Parathyroid adenoma (tissue), 2 donors: ENCODE results near the gene SUCLG2.

Experiments used
- H2AFZ ChIP-seq: fragments of 300-600 bp; sonication (generic); one replicate; pipeline ENCODE4 v1.7.0; 2017; ENCODE audit warnings: antibody characterized with exemption, mild to moderate bottlenecking
- H3K27ac ChIP-seq: fragments of 300-600 bp; sonication (generic); one replicate; pipeline ENCODE4 v1.7.0; 2017
- H3K27me3 ChIP-seq: fragments of 300-600 bp; sonication (generic); one replicate; pipeline ENCODE4 v1.7.0; 2017; ENCODE audit warnings: low read length; ENCODE audit not compliant: control insufficient read depth, insufficient read depth
- H3K36me3 ChIP-seq: fragments of 300-600 bp; sonication (generic); one replicate; pipeline ENCODE4 v1.7.0; 2017; ENCODE audit warnings: low read length; ENCODE audit not compliant: control insufficient read depth, insufficient read depth
- H3K4me1 ChIP-seq: fragments of 300-600 bp; sonication (generic); one replicate; pipeline ENCODE4 v1.7.0; 2017; ENCODE audit warnings: control low read depth
- H3K4me2 ChIP-seq: fragments of 300-600 bp; sonication (generic); one replicate; pipeline ENCODE4 v1.7.0; 2017; ENCODE audit warnings: low read length
- H3K4me3 ChIP-seq: fragments of 300-600 bp; sonication (generic); one replicate; pipeline ENCODE4 v1.7.0; 2017; ENCODE audit warnings: low read depth, low read length
- H3K79me2 ChIP-seq: fragments of 300-600 bp; sonication (generic); one replicate; pipeline ENCODE4 v1.7.0; 2017; ENCODE audit warnings: control low read depth
- H3K9ac ChIP-seq: fragments of 300-600 bp; sonication (generic); one replicate; pipeline ENCODE4 v1.7.0; 2017; ENCODE audit warnings: mild to moderate bottlenecking
- H3K9me3 ChIP-seq: fragments of 300-600 bp; sonication (generic); one replicate; pipeline ENCODE4 v1.7.0; 2017; ENCODE audit warnings: low read length; ENCODE audit not compliant: control insufficient read depth
- TF ChIP-seq, protein P1 (sequence below): fragments of 300-600 bp; sonication (generic); IDR thresholded peaks from one replicate; pipeline ENCODE4 v1.7.0; 2017; ENCODE audit warnings: antibody characterized with exemption, mild to moderate bottlenecking
- donor health status: primary hyperparathyroidism.

SUCLG2 gene

GRCh38 chr3:67375976-67376375, 278.4 kb downstream of the SUCLG2 start:
- H3K27me3 ChIP-seq = no peaks in the 10 kb centered on the region
- TF ChIP-seq, protein P1, sequence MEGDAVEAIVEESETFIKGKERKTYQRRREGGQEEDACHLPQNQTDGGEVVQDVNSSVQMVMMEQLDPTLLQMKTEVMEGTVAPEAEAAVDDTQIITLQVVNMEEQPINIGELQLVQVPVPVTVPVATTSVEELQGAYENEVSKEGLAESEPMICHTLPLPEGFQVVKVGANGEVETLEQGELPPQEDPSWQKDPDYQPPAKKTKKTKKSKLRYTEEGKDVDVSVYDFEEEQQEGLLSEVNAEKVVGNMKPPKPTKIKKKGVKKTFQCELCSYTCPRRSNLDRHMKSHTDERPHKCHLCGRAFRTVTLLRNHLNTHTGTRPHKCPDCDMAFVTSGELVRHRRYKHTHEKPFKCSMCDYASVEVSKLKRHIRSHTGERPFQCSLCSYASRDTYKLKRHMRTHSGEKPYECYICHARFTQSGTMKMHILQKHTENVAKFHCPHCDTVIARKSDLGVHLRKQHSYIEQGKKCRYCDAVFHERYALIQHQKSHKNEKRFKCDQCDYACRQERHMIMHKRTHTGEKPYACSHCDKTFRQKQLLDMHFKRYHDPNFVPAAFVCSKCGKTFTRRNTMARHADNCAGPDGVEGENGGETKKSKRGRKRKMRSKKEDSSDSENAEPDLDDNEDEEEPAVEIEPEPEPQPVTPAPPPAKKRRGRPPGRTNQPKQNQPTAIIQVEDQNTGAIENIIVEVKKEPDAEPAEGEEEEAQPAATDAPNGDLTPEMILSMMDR = no peak
- no peak overlapping the region for H3K27ac ChIP-seq

DNA sequence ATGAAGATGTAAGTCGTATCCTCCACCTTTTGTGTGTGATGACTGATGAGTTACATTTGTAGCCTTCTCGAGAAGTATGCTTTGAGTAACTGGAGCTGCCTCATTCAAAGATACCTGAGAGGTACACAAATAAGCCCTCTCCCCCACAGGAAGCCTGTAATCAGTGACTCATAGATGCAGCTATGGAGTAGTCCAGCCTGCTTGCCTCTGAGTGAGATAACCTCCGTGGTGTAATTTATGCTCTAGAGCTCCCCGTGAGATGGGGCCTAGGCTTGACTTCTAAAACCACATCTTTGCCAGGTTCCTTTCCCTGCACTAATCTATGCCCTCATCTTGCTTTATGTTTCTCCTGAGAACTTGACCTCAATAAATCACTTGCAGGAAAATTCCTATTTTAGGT, 291.7 kb downstream of the SUCLG2 start:
- Histone ChIP-seq H2AFZ (no peak overlapping the region), H3K4me1 (peaks cover 1% of the 10 kb centered on the region)
- TF ChIP-seq, protein P1 = no peak

More at GRCh38 chr3:67375976-67376375, 278.4 kb downstream of the SUCLG2 start:
- no peaks in the 10 kb centered on the region for H3K79me2 ChIP-seq
- H3K4me2 ChIP-seq = no peak overlapping the region
- H2AFZ ChIP-seq = no peak overlapping the region
- H3K4me3 ChIP-seq = no peak overlapping the region
- H3K9me3 ChIP-seq = no peaks in the 10 kb centered on the region
- H3K9ac ChIP-seq = no peak overlapping the region
- no peaks in the 10 kb centered on the region for H3K36me3 ChIP-seq
- no peaks in the 10 kb centered on the region for H3K4me1 ChIP-seq

DNA sequence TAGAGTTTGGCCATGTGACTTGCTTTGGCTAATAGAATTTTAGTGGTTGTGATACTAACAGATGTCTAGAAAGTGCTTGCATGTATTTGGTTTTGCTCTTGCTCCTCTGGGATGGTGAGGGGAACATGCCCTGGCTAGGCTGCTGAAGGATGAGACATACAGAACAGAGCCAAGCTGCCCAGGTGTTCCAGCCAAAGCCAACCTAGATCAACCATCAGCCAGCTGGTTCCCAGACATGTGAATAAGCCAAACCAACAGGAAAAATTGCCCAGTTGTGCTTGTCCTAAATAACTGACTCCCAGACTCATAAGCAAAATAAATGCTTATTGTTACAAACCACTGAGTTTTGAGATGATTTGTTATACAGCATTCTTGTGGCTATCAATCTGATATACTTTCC, 292.6 kb downstream of the SUCLG2 start:
- H3K4me2 ChIP-seq = no peak overlapping the region
- no peak overlapping the region for H3K4me3 ChIP-seq
- no peak overlapping the region for H3K27ac ChIP-seq
- H3K4me1 ChIP-seq = peaks cover 6% of the 10 kb centered on the region
- H3K36me3 ChIP-seq = no peaks in the 10 kb centered on the region
- H3K27me3 ChIP-seq = no peaks in the 10 kb centered on the region
- H2AFZ ChIP-seq = no peak overlapping the region
- H3K9me3 ChIP-seq = no peaks in the 10 kb centered on the region
- H3K79me2 ChIP-seq = no peaks in the 10 kb centered on the region
- H3K9ac ChIP-seq = no peak overlapping the region
- TF ChIP-seq, protein P1 = no peak

More for the DNA sequence above, 291.7 kb downstream of the SUCLG2 start:
- H3K4me3 ChIP-seq = no peak overlapping the region
- no peak overlapping the region for H3K9ac ChIP-seq
- H3K27me3 ChIP-seq = no peaks in the 10 kb centered on the region
- no peaks in the 10 kb centered on the region for H3K9me3 ChIP-seq
- H3K4me2 ChIP-seq = no peak overlapping the region
- no peak overlapping the region for H3K27ac ChIP-seq
- no peaks in the 10 kb centered on the region for H3K79me2 ChIP-seq
- H3K36me3 ChIP-seq = no peaks in the 10 kb centered on the region

- Histone ChIP-seq H3K79me2 (no peaks in the 10 kb centered on the region), H2AFZ (no peak overlapping the region), H3K9me3 (no peaks in the 10 kb centered on the region), H3K27me3 (no peaks in the 10 kb centered on the region), H3K4me3 (no peak overlapping the region), H3K9ac (no peak overlapping the region), H3K4me1 (peaks cover 6% of the 10 kb centered on the region), H3K36me3 (no peaks in the 10 kb centered on the region), H3K27ac (no peak overlapping the region), H3K4me2 (no peak overlapping the region)
- TF ChIP-seq, protein P1 = no peak
Observed at GRCh38 chr3:67361323-67361722, 293.1 kb downstream of the SUCLG2 start.

GRCh38 chr3:67357610-67358458, 296.6 kb downstream of the SUCLG2 start:
- Histone ChIP-seq H3K4me2 (no peak overlapping the region), H3K4me1 (peaks cover 6% of the 10 kb centered on the region), H3K27ac (no peak overlapping the region), H3K27me3 (no peaks in the 10 kb centered on the region), H3K9ac (no peak overlapping the region), H2AFZ (peak overlapping the region; percentile 64), H3K4me3 (no peak overlapping the region), H3K9me3 (no peaks in the 10 kb centered on the region), H3K36me3 (no peaks in the 10 kb centered on the region), H3K79me2 (no peaks in the 10 kb centered on the region)
- TF ChIP-seq, protein P1 = peak; percentile 77
